Activated CD4-positive, alpha-beta T cell treated with anti-CD3 and anti-CD28 coated beads for 24 hours (primary cell): ENCODE results near the gene PXDC1.
A peak's percentile ranks its signal among the peaks of the same experiment; 100 is the strongest.

Experiments
- DNase-seq, 2 donors: peaks; one replicate each; pipeline ENCODE4 v3.0.0-alpha.2; 2020; ENCODE audit warnings: low read depth in 2 of 2

The PXDC1 gene

GRCh38 chr6:3747100-3747737 lies 4.3 kb downstream of the PXDC1 start:
- DNase-seq, result no peak

- DNase-seq, result no peak
Observed at GRCh38 chr6:3746696-3747095, 4.8 kb downstream of the PXDC1 start.

GRCh38 chr6:3746119-3746691 lies 5.3 kb downstream of the PXDC1 start:
- DNase-seq, result no peak

- no peak for DNase-seq
Observed at GRCh38 chr6:3745566-3746118, 5.9 kb downstream of the PXDC1 start.

- DNase-seq, result no peak
Observed at GRCh38 chr6:3744901-3745470, 6.5 kb downstream of the PXDC1 start.

- DNase-seq, result no peak
Observed at GRCh38 chr6:3744211-3744900, 7.2 kb downstream of the PXDC1 start.

GRCh38 chr6:3743541-3743940 lies 8.0 kb downstream of the PXDC1 start:
- DNase-seq, result no peak

GRCh38 chr6:3742426-3743344 lies 8.8 kb downstream of the PXDC1 start:
- DNase-seq, result peak; percentile 90 to 93

- no peak for DNase-seq
Observed at GRCh38 chr6:3742076-3742425, 9.5 kb downstream of the PXDC1 start.

- no peak for DNase-seq
Observed at GRCh38 chr6:3741477-3741871, 10.0 kb downstream of the PXDC1 start.

- DNase-seq, result no peak
Observed at GRCh38 chr6:3740551-3741476, 10.7 kb downstream of the PXDC1 start.

GRCh38 chr6:3739311-3739897 lies 12.1 kb downstream of the PXDC1 start:
- no peak for DNase-seq

GRCh38 chr6:3738381-3739131 lies 13.0 kb downstream of the PXDC1 start:
- no peak for DNase-seq

- DNase-seq, result no peak
Observed at GRCh38 chr6:3737831-3738210, 13.7 kb downstream of the PXDC1 start.

GRCh38 chr6:3737149-3737830 lies 14.2 kb downstream of the PXDC1 start:
- no peak for DNase-seq

- no peak for DNase-seq
Observed at GRCh38 chr6:3735029-3735605, 16.4 kb downstream of the PXDC1 start.

GRCh38 chr6:3734023-3734422 lies 17.5 kb downstream of the PXDC1 start:
- no peak for DNase-seq

GRCh38 chr6:3733321-3733925 lies 18.1 kb downstream of the PXDC1 start:
- no peak for DNase-seq
